Sigmoid colon (tissue), 4 donors: ENCODE results near the gene NETO2.
"Not testable (repeated sequence)": the region's sequence is repeated elsewhere in the genome, so short reads cannot be mapped to it uniquely, and the experiment has no call there.

ENCODE experiments used
- CTCF ChIP-seq, 4 experiments: fragments of 450-650 bp in 3 of 4; fragments of 200-600 bp in 1 of 4; IDR thresholded peaks; one replicate each; pipeline ENCODE4 v1.5.1; 2016 to 2019; ENCODE audit warnings: antibody characterized with exemption in 4 of 4, mild to moderate bottlenecking in 3 of 4, moderate library complexity in 2 of 4
- EP300 ChIP-seq, 4 donors: sonication (generic); formaldehyde crosslinking; IDR thresholded peaks; one replicate each; pipeline ENCODE4 v1.6.1; 2017; ENCODE audit warnings: antibody characterized with exemption in 4 of 4
- POLR2A ChIP-seq, 2 donors: fragments of 450-650 bp; IDR thresholded peaks; one replicate each; pipeline ENCODE4 v1.6.1; 2016; ENCODE audit warnings: antibody characterized with exemption in 2 of 2, mild to moderate bottlenecking in 2 of 2, moderate library complexity in 2 of 2
- POLR2AphosphoS5 ChIP-seq, 4 donors: sonication (generic); formaldehyde crosslinking; IDR thresholded peaks; one replicate each; pipeline ENCODE4 v1.6.1; 2017; ENCODE audit warnings: antibody characterized with exemption in 4 of 4

DNA sequence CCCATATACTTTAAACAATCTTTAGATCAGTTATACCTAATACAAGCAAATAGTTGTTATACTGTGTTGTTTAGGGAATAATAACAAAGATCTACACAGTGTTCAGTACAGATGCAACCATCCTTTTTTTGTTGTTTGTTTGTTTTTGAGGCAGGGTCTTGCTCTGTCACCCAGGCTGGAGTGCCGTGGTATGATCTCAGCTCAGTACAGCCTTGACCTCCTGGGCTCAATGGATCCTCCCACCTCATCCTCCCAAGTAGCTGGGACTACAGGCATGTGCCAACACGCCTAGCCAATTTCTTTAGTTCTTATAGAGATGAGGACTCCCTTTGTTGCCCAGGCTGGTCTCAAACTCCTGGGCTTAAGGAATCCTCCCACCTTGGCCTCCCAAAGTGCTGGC, 84.6 kb downstream of the NETO2 start:
- not testable (repeated sequence) for TF ChIP-seq CTCF, EP300, POLR2AphosphoS5, POLR2A (IDR thresholded peaks at IDR 0.05)
